Ishikawa (cell line): ENCODE data around the gene CHD1.

Experiments
- EP300 ChIP-seq: IDR thresholded peaks from 2 replicates; pipeline ENCODE4 v1.6.1; 2012; ENCODE audit warnings: borderline replicate concordance
- MAX ChIP-seq: IDR thresholded peaks from 2 replicates; pipeline ENCODE4 v1.6.1; 2012

GRCh38 chr5:98978528-98978927 lies 49.7 kb upstream of the CHD1 start:
- TF ChIP-seq MAX (no peak), EP300 (no peak)
